Upper lobe of left lung (tissue), 4 donors: Measurements from ENCODE around the gene RBM39.

Experiments
- CTCF ChIP-seq, 6 experiments: fragments of 450-650 bp in 4 of 6; fragments of 200-600 bp in 2 of 6; sonication (generic) in 2 of 6; IDR thresholded peaks; one replicate each; pipeline ENCODE4 v1.5.1; 2016 to 2019; ENCODE audit warnings: antibody characterized with exemption in 6 of 6
- POLR2A ChIP-seq, 4 donors: fragments of 450-650 bp; IDR thresholded peaks; one replicate each; pipeline ENCODE4 v1.5.1; 2016 to 2017; ENCODE audit warnings: antibody characterized with exemption in 4 of 4, mild to moderate bottlenecking in 2 of 4
- POLR2AphosphoS5 ChIP-seq, 2 donors: sonication (generic); formaldehyde crosslinking; IDR thresholded peaks; one replicate each; pipeline ENCODE4 v1.5.1; 2017; ENCODE audit warnings: antibody characterized with exemption in 2 of 2

GRCh38 chr20:35700625-35701148, 41.4 kb downstream of the RBM39 start:
- TF ChIP-seq POLR2A (IDR thresholded peaks at IDR 0.05) (no peak), POLR2AphosphoS5 (IDR thresholded peaks at IDR 0.05) (no peak), CTCF (IDR thresholded peaks at IDR 0.05) (no peak)
